HL-60 (cell line): Measurements from ENCODE around the gene DOCK6.

ENCODE experiments used
- DNase-seq, 2 experiments: peaks; one replicate each; pipeline ENCODE4 v3.0.0-alpha.2; 2010 to 2020; ENCODE audit warnings: low read depth in 1 of 2, low spot score in 1 of 2
- H3K27ac ChIP-seq: fragments of 250-450 bp; sonication (Bioruptor Pico); replicated peaks from 2 replicates; pipeline ENCODE4 v1.5.1; 2020; ENCODE audit warnings: mild to moderate bottlenecking, moderate library complexity
- H3K27me3 ChIP-seq: fragments of 250-450 bp; sonication (Bioruptor Pico); 2 replicates; pipeline ENCODE4 v1.5.1; 2021; ENCODE audit warnings: mild to moderate bottlenecking, moderate library complexity; ENCODE audit not compliant: insufficient read depth, poor library complexity, severe bottlenecking
- H3K4me3 ChIP-seq: replicated peaks from 2 replicates; pipeline ENCODE4 v1.5.1; 2011; ENCODE audit warnings: mild to moderate bottlenecking, control low read depth, low read length; ENCODE audit not compliant: insufficient read depth
- CTCF ChIP-seq: IDR thresholded peaks from one replicate; pipeline ENCODE4 v1.5.1; 2011; ENCODE audit warnings: low read length, control low read depth, inconsistent platforms; ENCODE audit not compliant: insufficient read depth
- GABPA ChIP-seq: IDR thresholded peaks from 2 replicates; pipeline ENCODE4 v1.6.1; 2012; ENCODE audit warnings: low read depth
- POLR2AphosphoS5 ChIP-seq: IDR thresholded peaks from 2 replicates; pipeline ENCODE4 v1.6.1; 2012; ENCODE audit warnings: low read depth
- REST ChIP-seq: IDR thresholded peaks from 2 replicates; pipeline ENCODE4 v1.6.1; 2012; ENCODE audit warnings: low read depth; ENCODE audit not compliant: insufficient replicate concordance
- SPI1 ChIP-seq: IDR thresholded peaks from 2 replicates; pipeline ENCODE4 v1.6.1; 2012; ENCODE audit warnings: low read depth, mild to moderate bottlenecking, borderline replicate concordance

Gene DOCK6

GRCh38 chr19:11279505-11280236 is 17.3 kb upstream of the DOCK6 start:
- H3K4me3 ChIP-seq, result no peak overlapping the region
- DNase-seq, result peak; percentile 60 to 85
- no peak for TF ChIP-seq CTCF
- TF ChIP-seq GABPA, result no peak
- peak; percentile 27; the same call in 1 of the 2 replicates for TF ChIP-seq SPI1
- TF ChIP-seq REST, result no peak
- peak; percentile 97 for TF ChIP-seq POLR2AphosphoS5
- H3K27me3 ChIP-seq, result peaks cover 18% of the 10 kb centered on the region
- no peak overlapping the region for H3K27ac ChIP-seq

GRCh38 chr19:11278670-11279069 is 16.3 kb upstream of the DOCK6 start:
- Histone ChIP-seq H3K27me3 (peaks cover 18% of the 10 kb centered on the region), H3K4me3 (no peak overlapping the region), H3K27ac (no peak overlapping the region)
- TF ChIP-seq GABPA, result no peak
- DNase-seq, result no peak

- no peak for DNase-seq
- no peak overlapping the region for H3K27ac ChIP-seq
- H3K4me3 ChIP-seq, result no peak overlapping the region
- H3K27me3 ChIP-seq, result peaks cover 16% of the 10 kb centered on the region
- TF ChIP-seq SPI1 (no peak), POLR2AphosphoS5 (no peak), CTCF (no peak), REST (no peak), GABPA (no peak)
Measured at GRCh38 chr19:11274533-11275086, 12.3 kb upstream of the DOCK6 start.

- Histone ChIP-seq H3K27me3 (peaks cover 16% of the 10 kb centered on the region), H3K4me3 (no peak overlapping the region), H3K27ac (no peak overlapping the region)
- no peak for TF ChIP-seq REST
- TF ChIP-seq CTCF, result no peak
- no peak for TF ChIP-seq SPI1
- TF ChIP-seq GABPA, result no peak
- TF ChIP-seq POLR2AphosphoS5, result no peak
- DNase-seq, result no peak
Measured at GRCh38 chr19:11273989-11274388, 11.7 kb upstream of the DOCK6 start.
